GM19467 (cell line): Measurements from ENCODE around the gene IRF2BPL.
A peak's percentile ranks its signal among the peaks of the same experiment; 100 is the strongest.
"Not testable (repeated sequence)": the region's sequence is repeated elsewhere in the genome, so short reads cannot be mapped to it uniquely, and the experiment has no call there.

Experiments
- ATAC-seq: cut with Tn5 transposase; IDR thresholded peaks from one replicate; pipeline ENCODE4 v1.9.1; 2021; ENCODE audit warnings: mild to moderate bottlenecking, moderate library complexity; ENCODE audit not compliant: unreplicated experiment

IRF2BPL gene

GRCh38 chr14:77036484-77037214, 8.1 kb upstream of the IRF2BPL start:
- no peak for ATAC-seq

- no peak for ATAC-seq
These were observed 6.8 kb upstream of the IRF2BPL start for GRCh38 chr14:77035267-77035666.

GRCh38 chr14:77033622-77034589, 5.4 kb upstream of the IRF2BPL start:
- ATAC-seq: peak; percentile 67

GRCh38 chr14:77032844-77033621, 4.5 kb upstream of the IRF2BPL start:
- peak; percentile 4 for ATAC-seq

- ATAC-seq: no peak
These were observed 4.0 kb upstream of the IRF2BPL start for GRCh38 chr14:77032491-77032843.

GRCh38 chr14:77031759-77032490, 3.4 kb upstream of the IRF2BPL start:
- ATAC-seq: no peak

GRCh38 chr14:77027538-77028383, 747 bp downstream of the IRF2BPL start:
- ATAC-seq: peak; percentile 31

- ATAC-seq: peak; percentile 19
These were observed 1.5 kb downstream of the IRF2BPL start for GRCh38 chr14:77026930-77027537.

- ATAC-seq: no peak
These were observed 2.2 kb downstream of the IRF2BPL start for GRCh38 chr14:77026166-77026929.

- ATAC-seq: no peak
These were observed 2.8 kb downstream of the IRF2BPL start for GRCh38 chr14:77025744-77026165.

GRCh38 chr14:77024171-77024691, 4.3 kb downstream of the IRF2BPL start:
- ATAC-seq: no peak

- no peak for ATAC-seq
These were observed 5.2 kb downstream of the IRF2BPL start for GRCh38 chr14:77023001-77023996.

- ATAC-seq: peak; percentile 50
These were observed 6.2 kb downstream of the IRF2BPL start for GRCh38 chr14:77022236-77022852.

GRCh38 chr14:77021424-77021823, 7.1 kb downstream of the IRF2BPL start:
- ATAC-seq: not testable (repeated sequence)

GRCh38 chr14:77018785-77019184, 9.7 kb downstream of the IRF2BPL start:
- no peak for ATAC-seq

- ATAC-seq: no peak
These were observed 10.8 kb downstream of the IRF2BPL start for GRCh38 chr14:77017666-77018065.
